Esophagus squamous epithelium (tissue), 5 donors: ENCODE data around the gene SCD5. TPM values are rescaled to one million over a fixed set of nuclear protein-coding genes. Genes with fewer than 3 reads are reported as not detected.
A peak's percentile ranks its signal among the peaks of the same experiment; 100 is the strongest.

Experiments
- DNase-seq: peaks from one replicate; lab custom pipeline; 2025; lab: John Stamatoyannopoulos, UW
- H3K27ac ChIP-seq, 4 donors: fragments of 200-600 bp; sonication (generic); one replicate each; pipeline ENCODE4 v1.5.1; 2016 to 2019; ENCODE audit warnings: mild to moderate bottlenecking in 1 of 4
- H3K27me3 ChIP-seq, 4 donors: fragments of 200-600 bp; sonication (generic); 1 replicate in 3 of 4; 2 replicates in 1 of 4; pipeline versions ENCODE4 v1.5.1 to v1.6.0; 2017 to 2021; ENCODE audit warnings: antibody characterized with exemption in 1 of 4
- H3K36me3 ChIP-seq, 3 donors: fragments of 200-600 bp; sonication (generic); one replicate each; pipeline ENCODE4 v1.5.1; 2016 to 2019
- H3K4me1 ChIP-seq, 3 donors: fragments of 200-600 bp; sonication (generic); one replicate each; pipeline ENCODE4 v1.5.1; 2017 to 2019
- H3K4me3 ChIP-seq, 4 donors: fragments of 200-600 bp; sonication (generic); 1 replicate in 3 of 4; 2 replicates in 1 of 4; pipeline ENCODE4 v1.5.1; 2016 to 2019; ENCODE audit warnings: mild to moderate bottlenecking in 2 of 4, moderate library complexity in 1 of 4
- H3K9me3 ChIP-seq, 3 donors: fragments of 200-600 bp; sonication (generic); one replicate each; pipeline ENCODE4 v1.5.1; 2016 to 2019
- CTCF ChIP-seq, 6 experiments: fragments of 450-650 bp in 4 of 6; fragments of 200-600 bp in 2 of 6; sonication (generic) in 2 of 6; IDR thresholded peaks; one replicate each; pipeline ENCODE4 v1.5.1; 2016 to 2019; ENCODE audit warnings: antibody characterized with exemption in 6 of 6, mild to moderate bottlenecking in 4 of 6, moderate library complexity in 4 of 6
- POLR2A ChIP-seq, 4 donors: fragments of 450-650 bp; IDR thresholded peaks; one replicate each; pipeline ENCODE4 v1.6.1; 2017; ENCODE audit warnings: antibody characterized with exemption in 4 of 4, mild to moderate bottlenecking in 4 of 4, moderate library complexity in 3 of 4
- WGBS, 2 donors: methylation state at CpG; one replicate each; pipeline ENCODE4 v1.1.5; 2018; 5-methylcytosine and 5-hydroxymethylcytosine counted together
- intact Hi-C: fragments of 100-400 bp; cut with DNase I; formaldehyde crosslinking; loops from one replicate; pipeline ENCODE4 v1.15.0; 2022
- total RNA-seq, 4 donors: library from RNA; depleted of rRNA; stranded (reverse); fragments of >200 nt; gene quantifications; one replicate each; pipeline ENCODE4 v1.1.0, GENCODE V29; 2016
- donor health status: DM: yes; HTN: yes; CAD: no.

Gene SCD5
- total RNA-seq, 4 donors from 2014 or later, result 1.2 to 6.3 (median 4.3) TPM

GRCh38 chr4:82713856-82714255 lies 84.7 kb downstream of the SCD5 start:
- no peak overlapping the region for H3K27ac ChIP-seq
- H3K4me1 ChIP-seq, result peaks cover 0 to 40% (median 4%) of the 10 kb centered on the region in 3 donors
- TF ChIP-seq CTCF (IDR thresholded peaks at IDR 0.05) (no peak), POLR2A (IDR thresholded peaks at IDR 0.05) (no peak)
- H3K27me3 ChIP-seq, result no peaks in the 10 kb centered on the region
- no peak for DNase-seq
- no peak overlapping the region for H3K4me3 ChIP-seq
- intact Hi-C loops, result no loop called here
- H3K9me3 ChIP-seq, result no peaks in the 10 kb centered on the region
- 92 to 93% methylated on average over 3 of the region's 3 CpGs for WGBS, 2 donors
- no peaks in the 10 kb centered on the region for H3K36me3 ChIP-seq

- TF ChIP-seq CTCF (IDR thresholded peaks at IDR 0.05) (no peak), POLR2A (IDR thresholded peaks at IDR 0.05) (no peak)
- H3K4me1 ChIP-seq, result peaks cover 0 to 53% (median 4%) of the 10 kb centered on the region in 3 donors
- H3K4me3 ChIP-seq, result no peak overlapping the region
- H3K36me3 ChIP-seq, result no peaks in the 10 kb centered on the region
- intact Hi-C loops, result no loop called here
- H3K9me3 ChIP-seq, result no peaks in the 10 kb centered on the region
- no peak for DNase-seq
- WGBS, 2 donors, result 86 to 92% methylated on average over 3 to 4 of the region's 5 CpGs
- H3K27ac ChIP-seq, result no peak overlapping the region
- no peaks in the 10 kb centered on the region for H3K27me3 ChIP-seq
These were observed 86.0 kb downstream of the SCD5 start for GRCh38 chr4:82712561-82712960.

- intact Hi-C loops, result no loop called here
- H3K4me1 ChIP-seq, result peaks cover 0 to 65% (median 7%) of the 10 kb centered on the region in 3 donors
- H3K27me3 ChIP-seq, result no peaks in the 10 kb centered on the region
- peak in 1 of 6 experiments; percentile 23 for TF ChIP-seq CTCF (IDR thresholded peaks at IDR 0.05)
- no peak for TF ChIP-seq POLR2A (IDR thresholded peaks at IDR 0.05)
- WGBS, 2 donors, result 75 to 94% methylated on average over 5 to 7 of the region's 7 CpGs
- no peak overlapping the region for H3K27ac ChIP-seq
- DNase-seq, result no peak
- H3K36me3 ChIP-seq, result no peaks in the 10 kb centered on the region
- no peak overlapping the region for H3K4me3 ChIP-seq
- H3K9me3 ChIP-seq, result no peaks in the 10 kb centered on the region
These were observed 87.3 kb downstream of the SCD5 start for GRCh38 chr4:82711158-82711785.

- Histone ChIP-seq H3K4me3 (no peak overlapping the region), H3K27me3 (no peaks in the 10 kb centered on the region), H3K4me1 (peaks cover 0 to 64% (median 8%) of the 10 kb centered on the region in 3 donors), H3K9me3 (no peaks in the 10 kb centered on the region), H3K36me3 (no peaks in the 10 kb centered on the region), H3K27ac (peak overlapping the region in 1 of 4 donors; percentile 64)
- no peak for TF ChIP-seq POLR2A (IDR thresholded peaks at IDR 0.05)
- no peak for TF ChIP-seq CTCF (IDR thresholded peaks at IDR 0.05)
- intact Hi-C loops, result no loop called here
- DNase-seq, result no peak
- WGBS, 2 donors, result 67 to 84% methylated on average over 4 of the region's 4 CpGs
These were observed 88.2 kb downstream of the SCD5 start for GRCh38 chr4:82710197-82710929.

GRCh38 chr4:82708982-82709381 lies 89.6 kb downstream of the SCD5 start:
- WGBS, 2 donors, result 36 to 73% methylated on average over 1 of the region's 1 CpG
- Histone ChIP-seq H3K9me3 (no peaks in the 10 kb centered on the region), H3K4me3 (no peak overlapping the region), H3K27me3 (no peaks in the 10 kb centered on the region), H3K4me1 (peaks cover 0 to 61% (median 8%) of the 10 kb centered on the region in 3 donors), H3K36me3 (no peaks in the 10 kb centered on the region), H3K27ac (peak overlapping the region in 1 of 4 donors; percentile 64)
- TF ChIP-seq POLR2A (IDR thresholded peaks at IDR 0.05), result no peak
- TF ChIP-seq CTCF (IDR thresholded peaks at IDR 0.05), result no peak
- DNase-seq, result no peak
- intact Hi-C loops, result no loop called here
